ENCODE measurements around the gene SRBD1. TPM values are rescaled to one million over a fixed set of nuclear protein-coding genes. Genes with fewer than 3 reads are reported as not detected.

The SRBD1 gene
- total and polyA plus RNA-seq, 12 donors: 2.5 to 13.5 (median 10.0) TPM

- intact Hi-C loops (cut with DNase I): no loop called here
- Histone ChIP-seq H3K27me3 (no peaks in the 10 kb centered on the region), H3K9me3 (no peaks in the 10 kb centered on the region), H3K27ac (peak overlapping the region in 5 of 10 donors; percentile 16 to 86 (median 37)), H3K4me3 (peak overlapping the region in 6 of 10 donors; percentile 1 to 34 (median 9)), H3K36me3 (peaks cover 0 to 15% (median 0%) of the 10 kb centered on the region in 9 donors), H3K4me1 (peaks cover 0 to 31% (median 8%) of the 10 kb centered on the region in 9 donors)
- DNase-seq (no peak), ATAC-seq (peak in 1 of 8 donors; percentile 17)
- 88 to 92% methylated on average over 7 of the region's 7 CpGs for WGBS, 2 donors
- no peak for TF ChIP-seq CTCF (IDR thresholded peaks at IDR 0.05)
Measured at GRCh38 chr2:45567288-45567963, 43.6 kb downstream of the SRBD1 start.

- TF ChIP-seq CTCF (IDR thresholded peaks at IDR 0.05): no peak
- no peak for ATAC-seq
- Histone ChIP-seq H3K4me1 (peaks cover 0 to 8% (median 0%) of the 10 kb centered on the region in 9 donors), H3K27ac (no peak overlapping the region), H3K36me3 (peaks cover 0 to 4% (median 0%) of the 10 kb centered on the region in 9 donors), H3K9me3 (no peaks in the 10 kb centered on the region), H3K27me3 (no peaks in the 10 kb centered on the region), H3K4me3 (no peak overlapping the region)
- no peak for DNase-seq
- WGBS, 2 donors: 96 to 97% methylated on average over 3 of the region's 3 CpGs
- intact Hi-C loops (cut with DNase I): no loop called here
Measured at GRCh38 chr2:45559436-45559835, 51.6 kb downstream of the SRBD1 start.

GRCh38 chr2:45554742-45555140 lies 56.3 kb downstream of the SRBD1 start:
- Histone ChIP-seq H3K36me3 (peaks cover 0 to 40% (median 3%) of the 10 kb centered on the region in 9 donors), H3K27me3 (no peaks in the 10 kb centered on the region), H3K4me1 (peaks cover 0 to 11% (median 0%) of the 10 kb centered on the region in 9 donors), H3K4me3 (no peak overlapping the region), H3K9me3 (no peaks in the 10 kb centered on the region), H3K27ac (no peak overlapping the region)
- DNase-seq (no peak), ATAC-seq (no peak)
- WGBS, 2 donors: 94 to 100% methylated on average over 1 of the region's 1 CpG
- no peak for TF ChIP-seq CTCF (IDR thresholded peaks at IDR 0.05)
- intact Hi-C loops (cut with DNase I): no loop called here

- intact Hi-C loops (cut with DNase I): no loop called here
Measured at GRCh38 chr2:45554073-45554741, 56.9 kb downstream of the SRBD1 start.

More at GRCh38 chr2:45554073-45554741, 56.9 kb downstream of the SRBD1 start:
- H3K27ac ChIP-seq: no peak overlapping the region
- TF ChIP-seq CTCF (IDR thresholded peaks at IDR 0.05): no peak
- 37 to 56% methylated on average over 2 of the region's 2 CpGs for WGBS, 2 donors
- no peak overlapping the region for H3K4me3 ChIP-seq
- peaks cover 0 to 11% (median 0%) of the 10 kb centered on the region in 9 donors for H3K4me1 ChIP-seq
- no peak for ATAC-seq
- no peaks in the 10 kb centered on the region for H3K27me3 ChIP-seq
- H3K36me3 ChIP-seq: peaks cover 0 to 40% (median 3%) of the 10 kb centered on the region in 9 donors
- H3K9me3 ChIP-seq: no peaks in the 10 kb centered on the region
- no peak for DNase-seq

All from heart right ventricle (tissue), 16 donors.